NCI-H2196 treated with DMSO at 0.1 percent for 48 hours (cell line): ENCODE data around the gene TLE1.
A peak's percentile ranks its signal among the peaks of the same experiment; 100 is the strongest.

Experiments
- DNase-seq: peaks from one replicate; lab custom pipeline; 2025; ENCODE audit not compliant: unreplicated experiment; lab: John Stamatoyannopoulos, UW

Gene TLE1

DNA sequence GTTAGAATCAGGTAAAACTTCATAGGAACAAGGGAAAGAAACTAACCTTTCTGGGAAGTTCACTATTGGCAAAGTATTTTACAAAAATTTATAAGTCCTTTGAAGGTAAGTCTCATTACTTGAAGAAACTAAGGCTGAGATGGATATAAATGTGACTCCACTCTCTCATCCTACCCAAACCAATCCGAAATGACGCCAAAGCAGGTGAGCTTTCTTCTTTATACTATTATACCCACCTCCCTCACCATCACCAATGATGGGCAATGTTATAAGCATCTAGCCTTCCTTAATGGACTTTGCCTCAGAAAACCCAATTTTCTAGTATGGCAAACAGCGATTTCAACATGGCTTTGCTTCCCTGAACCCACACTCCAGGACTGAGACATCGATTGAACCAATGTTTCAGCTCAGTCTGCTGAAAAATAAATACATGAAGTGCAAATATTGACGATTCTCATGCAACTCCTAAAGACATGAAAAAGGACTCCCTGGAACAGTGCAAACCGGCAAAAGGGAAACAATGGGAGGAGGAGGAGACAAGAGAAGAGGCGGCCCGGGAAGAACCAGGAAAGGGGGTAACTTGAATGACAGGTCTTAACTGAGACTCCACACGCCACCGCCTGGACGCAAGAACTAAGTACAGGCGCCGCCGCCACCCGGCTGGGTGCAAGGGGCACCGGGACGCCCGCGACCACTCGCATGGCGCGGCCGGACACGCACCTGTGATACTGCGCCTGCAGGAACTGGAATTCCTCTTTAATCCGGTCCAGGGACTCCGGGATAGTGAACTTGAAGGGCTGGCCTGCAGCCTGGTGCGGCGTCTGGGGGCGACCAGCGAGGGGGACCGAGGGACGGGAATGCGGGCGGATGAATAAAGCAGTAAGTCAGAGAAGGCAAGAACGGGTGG, 2.5 kb downstream of the TLE1 start:
- peak; percentile 65 for DNase-seq

DNA sequence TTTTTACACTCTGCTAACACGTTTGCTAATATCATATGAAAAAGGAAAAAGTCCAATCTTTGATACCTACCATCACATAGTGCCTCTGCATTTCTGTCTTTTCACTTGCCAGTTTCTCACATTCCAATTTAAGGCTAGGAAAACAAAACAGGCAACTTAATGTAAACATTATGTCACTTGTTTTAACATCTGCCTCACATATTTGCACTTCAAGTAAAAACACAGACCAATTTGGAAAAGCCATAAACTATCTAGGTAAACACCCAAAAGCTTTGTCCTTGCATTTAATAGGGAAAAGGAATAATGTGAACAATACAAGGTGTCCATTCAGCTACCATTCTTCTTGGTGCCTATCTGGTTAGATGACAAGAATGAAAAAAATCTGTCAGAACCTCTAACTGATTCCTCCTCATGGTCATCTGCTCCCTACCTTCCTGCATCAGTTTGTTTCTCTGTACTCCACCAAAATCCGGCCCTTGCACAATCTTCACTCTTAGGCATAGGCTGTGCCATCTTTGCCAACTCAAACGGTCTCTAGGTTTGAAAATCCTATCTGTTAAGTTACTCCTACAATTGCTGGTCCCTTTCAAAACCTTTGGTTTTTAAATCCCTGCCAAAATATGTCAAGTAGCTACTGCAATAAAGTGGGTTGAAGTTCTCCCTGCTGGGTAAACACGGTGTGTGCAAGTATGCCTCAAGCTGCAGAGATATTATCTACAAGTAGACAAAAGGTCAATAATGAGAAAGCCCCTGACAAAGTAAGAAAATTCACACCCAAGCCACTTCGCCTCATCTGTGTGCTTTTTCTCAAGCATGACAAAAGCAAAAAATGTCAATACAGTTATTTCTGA, 3.4 kb downstream of the TLE1 start:
- DNase-seq = peak; percentile 31

DNA sequence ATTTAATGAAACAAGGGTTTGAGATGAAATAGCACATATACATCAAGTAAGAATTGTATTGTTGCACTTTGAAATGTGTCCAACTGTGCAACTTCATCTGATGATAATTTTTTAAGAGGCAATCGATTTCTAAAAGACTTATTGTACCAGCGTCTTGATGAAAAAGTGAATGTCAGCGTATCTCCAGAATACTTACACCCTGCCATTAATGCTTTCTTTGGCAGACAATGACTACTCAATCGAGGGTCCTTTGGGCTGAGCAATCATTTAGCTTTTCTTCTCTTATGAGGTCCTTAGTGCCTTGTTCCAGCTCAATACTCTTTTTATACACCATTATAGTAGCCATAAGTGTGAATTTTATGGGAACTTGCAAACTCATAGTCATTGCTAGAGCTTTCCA, 4.7 kb downstream of the TLE1 start:
- DNase-seq = no peak

DNA sequence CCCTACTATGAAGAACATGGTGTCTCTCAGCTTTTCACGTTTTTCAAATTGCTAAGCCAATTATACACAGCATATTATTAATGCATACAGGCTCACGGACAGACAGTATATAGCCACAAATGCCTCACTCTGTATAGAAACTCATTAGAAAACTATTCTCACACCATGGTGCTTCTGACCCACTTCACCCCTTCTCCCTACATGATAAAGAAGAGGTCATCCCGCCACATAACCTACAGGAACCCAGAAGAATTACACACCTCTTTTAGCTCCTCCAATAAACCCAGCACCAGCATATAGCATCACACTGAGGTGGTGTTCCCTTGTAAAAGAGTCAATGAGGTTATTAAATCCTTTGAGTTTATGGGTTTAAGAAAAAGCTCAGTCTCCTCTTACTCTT, 5.6 kb downstream of the TLE1 start:
- no peak for DNase-seq

DNA sequence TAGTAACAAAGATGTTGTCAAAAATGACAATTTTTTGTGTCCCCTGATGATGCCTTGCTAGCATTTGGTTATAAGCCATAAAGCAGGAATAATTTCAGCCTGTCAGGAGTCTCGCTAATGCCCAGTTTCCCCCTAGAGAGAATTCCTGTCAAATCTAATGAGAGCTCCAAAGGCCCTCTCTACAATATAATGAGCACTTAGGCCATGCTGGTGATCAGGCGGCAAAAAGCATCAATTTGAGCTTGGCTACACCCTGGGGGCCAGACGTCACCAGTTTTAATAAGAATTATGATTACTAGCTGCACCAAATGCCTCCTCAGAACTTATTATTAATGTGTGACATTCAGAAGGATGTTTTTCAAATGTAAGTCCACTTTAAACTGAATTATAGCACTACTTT, 6.1 kb downstream of the TLE1 start:
- no peak for DNase-seq

DNA sequence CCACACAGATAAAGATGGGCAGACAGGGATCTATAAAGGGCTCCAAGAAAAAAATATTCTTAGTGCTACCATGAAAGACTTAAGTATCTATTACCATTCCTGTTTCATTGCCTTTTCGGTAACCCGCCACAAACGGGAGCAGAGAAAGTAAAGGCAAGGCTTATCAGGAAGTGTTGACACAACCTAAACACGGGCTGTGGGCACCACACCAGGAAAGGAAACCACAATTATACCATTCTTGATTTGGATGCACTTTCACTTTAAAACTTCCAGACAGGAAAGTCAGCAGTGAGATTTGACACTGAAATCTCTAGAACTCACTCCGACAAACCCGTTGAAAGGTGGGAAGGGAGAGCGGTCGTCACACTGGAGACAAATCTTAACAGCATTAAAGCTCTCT, 6.5 kb downstream of the TLE1 start:
- DNase-seq = no peak

DNA sequence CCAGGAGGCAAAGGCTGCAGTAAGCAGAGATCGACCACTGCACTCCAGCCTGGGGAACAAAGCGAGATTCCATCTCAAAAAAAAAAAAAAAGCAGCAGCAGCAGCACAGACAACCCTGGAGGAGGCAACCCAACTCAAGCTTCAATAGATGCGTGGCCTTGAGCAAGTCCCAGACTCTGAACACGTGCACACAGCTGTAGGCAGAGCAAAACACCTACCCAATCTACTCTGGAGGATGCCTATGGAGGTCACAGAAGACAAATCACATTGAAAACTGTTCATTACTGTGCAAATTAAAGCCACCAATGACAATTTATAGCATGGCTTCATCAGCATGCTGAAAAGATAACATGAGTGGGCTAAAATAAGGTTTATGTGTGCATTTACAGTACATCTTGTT, 7.2 kb downstream of the TLE1 start:
- DNase-seq = no peak

DNA sequence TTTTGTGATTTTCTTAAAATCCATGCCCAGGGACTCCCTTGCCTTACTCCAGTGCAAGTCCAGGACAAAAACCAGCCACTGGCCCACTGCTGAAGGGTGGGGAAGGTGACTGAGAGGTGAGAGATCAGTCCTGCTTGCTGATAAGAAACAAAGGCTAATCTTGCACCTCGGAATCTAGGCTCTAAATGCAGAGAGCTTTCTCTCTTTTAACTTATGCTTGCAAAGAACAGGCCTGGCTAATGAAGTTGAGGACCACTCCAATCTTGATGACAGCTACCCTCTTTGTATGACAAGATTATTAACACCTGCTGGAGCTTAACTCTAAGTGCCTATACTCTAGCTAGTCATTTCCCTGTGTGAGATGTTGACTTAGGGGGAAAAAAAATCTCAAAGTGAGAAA, 8.8 kb downstream of the TLE1 start:
- no peak for DNase-seq

DNA sequence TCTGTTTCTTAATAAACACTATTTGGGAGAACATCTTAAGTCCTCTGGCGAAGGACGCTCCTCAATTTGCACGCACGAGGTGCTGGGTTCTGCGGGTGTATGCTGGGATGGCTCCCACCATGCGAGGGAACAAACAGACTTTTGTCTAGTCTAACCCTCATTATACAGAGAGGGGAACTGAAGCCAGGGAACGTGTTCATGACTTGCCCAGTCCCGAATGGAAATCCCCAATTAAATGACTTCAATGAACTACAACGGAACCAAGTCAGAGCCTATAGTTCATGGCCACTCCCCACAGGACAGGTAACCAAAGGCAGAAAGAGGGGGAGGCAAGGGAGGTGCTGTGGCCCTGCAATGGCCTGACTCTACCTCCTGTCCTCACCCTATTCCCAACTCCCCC, 9.3 kb downstream of the TLE1 start:
- no peak for DNase-seq

DNA sequence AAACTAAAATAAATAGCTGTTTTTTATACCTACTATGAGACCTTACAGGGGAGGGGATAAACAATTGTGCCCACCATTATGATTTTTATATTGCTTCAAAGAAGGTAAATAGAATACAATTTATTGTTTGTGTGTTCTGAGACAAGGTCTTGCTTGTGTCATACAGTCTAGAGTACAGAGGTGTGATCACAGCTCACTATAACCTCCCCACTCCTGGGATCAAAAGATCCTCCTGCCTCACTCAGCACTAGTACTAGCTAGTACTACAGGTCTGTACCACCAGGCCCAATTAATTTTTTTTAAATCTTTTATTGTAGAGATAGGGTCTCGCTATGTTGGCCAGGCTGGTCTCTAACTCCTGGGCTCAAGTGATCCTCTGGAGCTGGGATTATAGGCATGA, 11.3 kb downstream of the TLE1 start:
- no peak for DNase-seq

DNA sequence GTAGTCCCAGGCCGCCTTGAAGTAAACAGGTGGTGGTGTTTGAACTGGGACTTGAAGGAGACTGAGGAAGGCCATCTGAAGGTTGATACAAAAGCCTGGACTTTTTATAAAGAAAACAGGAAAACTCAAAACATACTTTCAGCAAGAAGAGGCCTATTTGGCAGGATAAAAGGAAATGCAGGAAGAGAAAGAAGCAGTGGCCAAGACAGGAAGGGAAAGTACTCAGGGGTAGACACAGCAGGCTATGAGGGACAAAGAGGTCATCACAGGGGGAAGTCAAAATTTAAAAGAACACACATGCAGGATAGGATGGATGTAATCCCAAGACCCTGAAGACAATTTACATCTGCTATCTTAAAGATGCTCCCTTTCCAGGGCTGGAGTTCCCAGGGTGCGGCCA, 13.0 kb downstream of the TLE1 start:
- DNase-seq = no peak

DNA sequence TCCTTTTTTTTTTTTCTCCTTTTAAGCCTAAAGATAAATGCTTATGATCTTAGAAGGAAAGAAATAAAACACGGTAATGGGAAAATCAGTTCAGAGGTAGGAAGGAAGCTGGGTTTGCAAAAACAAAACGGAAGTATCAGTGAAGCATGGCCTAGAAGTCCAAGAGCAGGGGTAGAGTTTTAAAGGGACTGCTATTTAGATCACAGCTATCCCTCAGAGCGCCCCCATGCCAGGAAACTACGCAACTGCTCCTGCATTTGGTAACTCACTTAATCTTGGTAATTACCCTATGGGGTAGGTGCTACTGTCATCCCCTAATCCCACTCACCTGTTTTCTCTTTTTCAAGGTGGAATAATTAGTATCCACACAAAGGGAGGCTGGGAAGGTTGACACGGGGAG, 16.0 kb downstream of the TLE1 start:
- DNase-seq = no peak

DNA sequence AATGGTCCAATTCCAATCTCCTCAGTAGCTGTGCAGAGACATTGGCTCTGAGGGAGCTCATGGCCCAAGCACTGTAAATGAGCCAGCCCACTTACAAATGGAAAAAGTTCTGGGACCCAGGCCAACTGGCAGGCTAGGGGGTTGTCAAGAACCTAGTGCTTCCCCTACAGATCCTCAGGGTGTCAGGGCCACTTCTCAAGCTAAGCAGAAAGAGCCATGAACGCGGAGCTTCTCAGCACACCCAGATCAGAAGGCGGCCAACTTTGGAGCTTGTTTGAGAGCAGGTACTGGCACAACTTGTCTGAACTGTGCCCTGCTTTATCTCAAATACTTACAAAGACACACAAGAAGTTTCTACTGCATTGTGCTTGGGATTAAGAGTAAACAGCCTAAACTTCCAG, 17.5 kb downstream of the TLE1 start:
- peak; percentile 71 for DNase-seq

DNA sequence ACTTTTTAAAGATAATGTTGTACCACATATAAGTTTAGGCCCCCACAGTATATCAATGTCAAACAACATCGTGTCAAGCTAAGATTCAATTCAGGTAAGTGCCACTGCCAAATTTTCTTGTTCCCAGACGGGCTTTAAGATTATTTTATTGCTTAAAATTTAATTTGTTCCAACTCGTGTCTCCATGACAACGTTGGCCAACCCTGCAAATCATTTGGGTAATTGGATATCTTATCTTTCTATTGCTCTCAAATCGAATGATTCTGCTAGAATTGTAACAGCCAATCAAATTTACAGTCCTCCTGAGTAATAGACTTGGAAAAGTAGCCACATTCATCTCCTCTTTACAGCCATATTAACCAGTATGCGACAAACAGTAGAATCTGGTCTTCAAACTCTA, 19.5 kb downstream of the TLE1 start:
- DNase-seq = no peak

DNA sequence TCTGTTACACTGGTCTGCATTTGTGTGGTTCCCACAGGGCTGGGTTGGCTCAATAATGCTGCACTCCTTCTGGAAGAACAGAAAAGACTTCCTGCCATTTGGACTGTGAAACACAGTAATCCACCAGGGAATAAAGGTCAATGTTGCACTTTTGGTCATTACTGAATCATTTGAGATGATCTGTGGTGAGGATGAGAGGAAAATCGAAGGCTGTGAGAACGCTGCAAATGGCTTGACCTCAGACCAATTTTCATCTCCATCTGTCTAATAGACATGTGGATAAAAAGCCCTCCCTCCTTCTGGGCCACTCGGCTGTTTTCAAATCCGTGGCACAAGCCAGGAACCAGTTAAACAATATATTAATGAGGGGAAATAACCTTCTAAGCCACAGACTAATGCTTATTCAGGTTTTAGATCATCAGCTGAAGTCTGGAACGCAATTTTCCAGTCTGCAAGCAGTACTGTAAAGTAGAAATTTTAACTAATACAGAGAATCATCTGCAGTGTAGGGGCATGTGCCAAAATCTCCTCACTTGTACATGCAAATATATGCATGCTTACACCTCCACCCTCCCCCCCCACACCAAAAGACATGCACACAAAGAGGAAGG, 20.2 kb downstream of the TLE1 start:
- no peak for DNase-seq

DNA sequence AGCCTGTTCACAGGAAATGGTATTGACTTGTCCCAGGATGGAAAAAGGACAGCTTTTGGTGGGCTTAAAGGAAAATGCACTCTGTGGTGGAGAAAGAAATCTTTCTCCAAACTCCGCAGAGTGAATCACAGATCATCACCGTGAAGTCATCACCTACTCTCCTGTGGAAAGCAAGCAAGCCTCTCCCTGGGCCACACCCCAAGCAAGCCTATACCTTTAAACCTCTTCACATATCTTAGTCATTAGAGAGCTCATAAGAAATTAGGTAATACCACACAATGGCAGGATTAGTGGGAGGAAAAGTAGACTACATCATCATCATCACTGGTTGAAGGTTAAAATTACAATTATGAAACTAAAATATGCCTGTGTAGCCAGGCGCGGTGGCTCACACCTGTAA, 23.2 kb downstream of the TLE1 start:
- DNase-seq = no peak

DNA sequence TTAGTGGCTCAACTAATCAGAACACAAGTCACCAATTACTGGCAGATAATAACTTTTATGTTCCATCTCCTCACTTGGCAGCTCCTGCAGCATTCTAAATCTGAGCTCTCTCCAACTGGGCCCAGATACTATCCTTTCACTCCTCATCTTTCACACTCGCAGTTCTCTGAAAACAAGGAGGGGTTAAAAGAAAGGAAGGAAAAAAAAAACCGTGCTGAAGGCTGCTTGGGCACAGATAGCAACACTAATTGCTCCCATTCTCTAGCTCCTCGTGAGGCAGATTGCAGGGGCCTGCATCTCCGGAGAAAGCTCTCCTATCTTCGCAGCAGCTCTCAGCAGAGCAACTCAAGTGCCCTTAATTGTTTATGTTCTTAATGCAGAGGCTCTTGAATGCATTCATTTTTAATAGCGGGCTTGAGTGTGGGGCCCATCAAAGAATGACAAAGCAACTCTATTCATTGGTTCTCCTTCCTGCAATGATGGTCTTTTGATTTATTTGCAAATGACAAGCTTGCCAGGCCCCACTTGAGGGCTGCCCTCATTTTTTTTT, 23.9 kb downstream of the TLE1 start:
- DNase-seq = no peak

DNA sequence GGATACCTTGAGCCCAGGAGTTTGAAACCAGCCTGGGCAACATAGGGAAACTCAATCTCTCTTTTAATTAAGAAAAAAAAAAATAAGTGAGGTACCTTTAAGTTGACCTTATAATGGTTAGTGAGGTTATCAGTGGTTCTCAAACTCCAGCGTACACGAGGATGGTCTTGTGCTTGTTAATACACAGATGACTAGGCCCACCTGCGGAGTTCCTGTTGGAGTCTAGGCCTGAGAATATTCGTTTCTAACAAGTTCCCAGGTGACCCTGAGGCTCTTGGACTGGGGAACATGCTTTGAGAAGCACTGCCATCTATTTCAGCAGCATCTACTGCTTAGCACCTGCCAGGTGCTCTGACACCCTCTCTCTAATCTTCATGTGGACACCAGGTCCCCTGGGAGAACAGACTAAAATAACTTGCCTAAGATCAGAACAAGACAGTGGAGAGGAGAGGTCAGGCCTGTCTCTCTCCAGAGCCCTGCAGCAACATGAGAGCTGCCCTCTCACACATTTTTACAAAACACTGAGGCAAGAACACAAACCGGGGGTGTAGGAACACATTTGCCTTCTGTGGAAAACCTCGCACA, 24.6 kb downstream of the TLE1 start:
- no peak for DNase-seq

DNA sequence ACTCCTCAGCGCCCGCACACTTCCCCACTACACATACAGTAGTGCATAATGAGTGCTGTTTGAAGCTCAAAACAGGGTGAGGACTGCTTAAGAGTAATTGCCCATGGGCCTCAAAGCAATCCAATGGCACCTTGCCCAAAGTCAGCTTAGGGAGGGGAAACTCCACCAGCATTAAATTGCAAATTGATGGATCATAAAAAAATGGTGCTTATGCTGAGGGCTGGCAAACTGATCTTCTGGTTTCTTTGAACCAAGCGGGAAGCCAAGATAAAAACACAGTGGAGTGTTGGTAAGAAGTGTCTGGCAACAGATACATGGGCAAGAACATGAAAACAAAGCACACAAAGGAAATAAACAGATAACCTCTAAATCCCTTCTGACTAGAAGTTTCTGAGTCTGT, 28.0 kb downstream of the TLE1 start:
- DNase-seq = no peak

DNA sequence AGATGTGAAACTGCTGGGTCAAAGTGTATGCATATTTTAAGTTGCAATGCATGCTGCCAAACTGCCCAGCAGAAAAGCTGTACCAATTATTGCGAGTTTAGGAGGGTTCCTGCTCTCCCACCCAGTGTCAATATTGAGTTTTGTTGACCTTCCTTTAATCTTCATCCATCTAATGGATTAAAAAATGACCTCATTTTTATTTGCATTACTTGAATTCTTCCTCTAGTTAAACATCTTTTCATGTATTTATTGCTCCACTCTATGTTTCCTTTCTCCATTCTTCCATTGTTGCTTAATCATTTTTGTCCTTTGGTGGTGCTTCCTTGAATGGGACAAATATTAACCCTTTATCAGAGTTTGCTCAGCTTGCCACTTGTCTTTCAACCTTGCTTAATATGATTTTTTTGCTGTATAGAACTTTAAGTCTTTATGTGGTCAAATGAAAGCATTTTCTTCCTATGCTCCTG, 32.4 kb downstream of the TLE1 start:
- no peak for DNase-seq

DNA sequence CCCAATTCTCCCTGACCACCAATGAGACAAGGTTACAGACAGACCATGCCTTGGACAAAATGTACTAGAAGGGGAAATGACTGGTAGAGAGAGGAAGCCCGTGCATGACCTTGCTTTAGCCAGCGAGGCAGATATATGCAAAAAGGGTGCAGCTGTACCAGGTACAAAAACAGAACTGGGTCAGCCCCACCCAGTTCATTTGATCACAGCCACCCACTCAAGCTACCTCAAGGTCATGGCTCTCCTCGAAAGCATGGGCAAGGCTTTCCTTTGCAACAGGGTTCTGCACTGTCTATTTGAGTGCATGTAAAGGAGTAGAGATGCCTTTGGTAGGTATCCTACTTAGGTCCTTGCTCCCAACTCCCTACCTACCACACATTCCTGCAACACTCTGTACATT, 33.3 kb downstream of the TLE1 start:
- no peak for DNase-seq
